GM12873 (cell line): Measurements from ENCODE around the gene FAM168B.

Experiments used
- CTCF ChIP-seq: IDR thresholded peaks from 2 replicates; pipeline ENCODE4 v1.5.1; 2012; ENCODE audit warnings: low read depth, mild to moderate bottlenecking, moderate library complexity, low read length, control low read depth; ENCODE audit not compliant: insufficient read depth; ENCODE audit errors: missing control alignments

FAM168B gene

GRCh38 chr2:131011486-131011885, 81.8 kb downstream of the FAM168B start:
- no peak for TF ChIP-seq CTCF

GRCh38 chr2:131010566-131010965, 82.7 kb downstream of the FAM168B start:
- TF ChIP-seq CTCF, result no peak

GRCh38 chr2:131009713-131010475, 83.4 kb downstream of the FAM168B start:
- TF ChIP-seq CTCF, result no peak

- TF ChIP-seq CTCF, result no peak
Measured at GRCh38 chr2:131008967-131009366, 84.3 kb downstream of the FAM168B start.

- no peak for TF ChIP-seq CTCF
Measured at GRCh38 chr2:131006561-131006960, 86.7 kb downstream of the FAM168B start.

- TF ChIP-seq CTCF, result no peak
Measured at GRCh38 chr2:131005216-131005935, 87.9 kb downstream of the FAM168B start.

GRCh38 chr2:131004446-131005209, 88.6 kb downstream of the FAM168B start:
- no peak for TF ChIP-seq CTCF
